Cardiac fibroblast (primary cell): ENCODE data around the gene C20orf141.

Experiments used
- DNase-seq, 2 donors: peaks; one replicate each; pipeline versions ENCODE4 v3.0.0 to v3.0.0-alpha.2; 2010; ENCODE audit warnings: low read depth in 2 of 2
- H3K4me3 ChIP-seq, 2 donors: replicated peaks in 1 of 2; 1 replicate in 1 of 2; 2 replicates in 1 of 2; pipeline ENCODE4 v1.5.1; 2011; ENCODE audit warnings: low read depth in 2 of 2, low read length in 2 of 2, mild to moderate bottlenecking in 2 of 2, moderate library complexity in 1 of 2
- CTCF ChIP-seq: IDR thresholded peaks from one replicate; pipeline ENCODE4 v1.5.1; 2011; ENCODE audit warnings: low read depth, mild to moderate bottlenecking, low read length, inconsistent platforms

C20orf141 gene

DNA sequence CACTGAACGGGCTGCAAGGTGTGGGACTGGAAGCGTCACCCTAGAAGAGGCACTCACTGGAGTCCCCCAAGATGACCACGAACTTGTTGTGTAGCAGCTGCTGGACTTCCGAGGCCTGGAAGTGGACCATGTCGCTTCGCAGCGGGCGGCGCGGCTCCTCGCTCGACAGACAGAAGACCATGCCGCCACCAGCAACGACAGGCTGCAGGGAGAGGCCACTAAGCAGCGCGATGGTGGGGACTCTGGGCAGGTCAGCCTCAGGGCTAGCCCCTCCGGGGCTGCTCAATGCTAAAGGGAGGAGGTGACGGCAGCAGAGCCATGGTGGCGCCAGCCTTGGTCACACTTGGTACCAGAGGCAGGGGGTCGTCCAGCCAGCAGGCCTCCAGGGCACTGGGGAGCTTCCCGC, 24.9 kb downstream of the C20orf141 start:
- DNase-seq = no peak
- peak overlapping the region; percentile 88 to 92 for H3K4me3 ChIP-seq
- TF ChIP-seq CTCF = no peak

DNA sequence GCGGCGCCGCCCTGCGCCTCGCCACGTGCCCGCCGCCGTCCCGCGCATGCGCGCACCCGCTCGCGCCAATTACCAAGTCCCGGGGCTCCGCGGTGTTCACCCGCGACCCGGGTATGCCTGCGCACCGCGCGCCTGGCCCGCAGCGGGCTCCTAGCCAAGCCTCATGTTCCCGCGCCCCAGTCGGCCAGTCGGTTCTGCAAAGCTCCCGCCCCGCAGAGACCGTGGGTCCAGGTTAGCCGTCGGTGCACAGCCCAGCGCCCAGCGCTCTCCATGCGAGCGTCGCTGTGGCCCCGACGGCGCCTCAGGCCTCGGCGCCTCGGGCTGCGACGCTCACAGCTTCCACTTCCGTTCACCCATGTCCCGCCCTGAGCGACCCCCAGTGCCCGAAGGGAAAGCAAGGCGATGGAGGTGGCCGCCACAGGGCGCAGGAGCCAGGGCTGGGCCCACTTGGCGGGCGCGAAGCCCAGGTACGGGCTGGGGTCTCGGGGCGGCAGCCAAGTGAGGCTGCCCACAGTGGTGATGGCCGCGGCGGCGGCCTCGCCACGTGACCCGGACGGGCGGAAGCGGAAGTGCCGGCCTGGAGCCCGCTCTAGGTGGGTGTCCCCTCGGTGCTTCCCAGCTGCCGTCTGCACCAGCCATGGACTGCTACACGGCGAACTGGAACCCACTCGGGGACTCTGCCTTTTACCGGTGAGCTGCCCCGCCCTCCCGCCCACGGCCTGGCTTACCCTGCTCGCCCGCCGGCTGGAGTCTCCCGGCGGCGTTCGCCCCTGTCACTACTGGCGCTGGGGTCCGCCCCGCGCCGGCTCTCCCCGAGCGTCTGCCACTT, 25.6 kb downstream of the C20orf141 start, which contains the start of the genes PCED1A and VPS16:
PCED1A (minus strand) TSS at position 518 of the 829 bp plus-strand sequence. CDS start 743 bp downstream, outside the sequence.
VPS16 (plus strand) TSS at position 608 of the 829 bp plus-strand sequence; CDS start at position 638, 30 bp downstream.
- peak within 1 kb of the TSS; percentile 88 to 92 for H3K4me3 ChIP-seq
- DNase-seq = peak; percentile 86 to 90
- TF ChIP-seq CTCF = no peak

DNA sequence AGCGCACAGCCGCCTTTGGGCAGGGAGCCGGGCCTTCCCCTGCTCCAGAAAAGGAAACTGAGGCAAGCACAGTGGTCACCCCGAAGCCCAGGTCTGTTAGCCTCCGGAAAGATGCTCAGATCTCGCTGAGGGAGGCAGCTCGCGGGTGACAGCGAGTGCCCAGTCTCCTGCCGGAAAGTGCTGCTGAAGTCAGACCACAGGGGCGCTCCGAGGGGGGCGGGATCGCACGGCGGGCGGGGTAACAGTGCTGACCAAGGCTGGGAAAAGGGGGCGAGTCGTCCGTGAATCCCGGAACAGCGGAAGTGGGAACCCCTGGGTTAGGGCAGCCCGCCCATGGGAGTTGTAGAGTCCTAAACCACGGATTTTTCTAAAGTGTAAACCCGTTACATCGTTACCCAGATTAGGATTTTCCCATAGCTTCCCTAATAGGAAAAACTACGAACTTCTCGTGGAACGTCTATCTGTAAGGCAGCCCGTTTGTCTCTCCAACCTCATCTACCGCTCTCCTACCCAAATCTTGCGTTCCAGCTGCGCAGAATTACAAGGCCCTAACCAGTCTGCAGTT, 26.3 kb downstream of the C20orf141 start:
- DNase-seq = peak; percentile 62 to 85
- TF ChIP-seq CTCF = no peak
- H3K4me3 ChIP-seq = peak overlapping the region; percentile 88 to 92

DNA sequence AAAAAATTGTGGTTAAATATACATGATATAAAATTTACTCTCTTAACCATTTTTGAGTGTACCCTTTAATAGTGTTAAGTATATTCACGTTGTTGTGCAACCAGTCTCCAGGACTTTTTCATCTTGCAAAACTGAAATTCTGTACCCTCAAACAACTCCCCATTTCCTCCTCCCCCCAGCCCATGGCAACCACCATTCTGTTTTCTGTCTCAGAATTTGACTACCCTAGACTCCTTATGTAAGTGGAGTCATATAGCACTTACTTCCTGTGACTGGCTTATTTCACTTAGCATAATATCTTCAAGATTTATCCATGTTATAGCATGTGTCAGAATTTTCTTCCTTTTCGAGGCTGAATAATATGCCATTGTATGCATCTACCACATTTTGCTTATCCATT, 30.8 kb downstream of the C20orf141 start:
- DNase-seq = no peak
- H3K4me3 ChIP-seq = no peak overlapping the region
- TF ChIP-seq CTCF = no peak

GRCh38 chr20:2846698-2847097, 31.9 kb downstream of the C20orf141 start:
- no peak for DNase-seq
- no peak overlapping the region for H3K4me3 ChIP-seq
- TF ChIP-seq CTCF = no peak

DNA sequence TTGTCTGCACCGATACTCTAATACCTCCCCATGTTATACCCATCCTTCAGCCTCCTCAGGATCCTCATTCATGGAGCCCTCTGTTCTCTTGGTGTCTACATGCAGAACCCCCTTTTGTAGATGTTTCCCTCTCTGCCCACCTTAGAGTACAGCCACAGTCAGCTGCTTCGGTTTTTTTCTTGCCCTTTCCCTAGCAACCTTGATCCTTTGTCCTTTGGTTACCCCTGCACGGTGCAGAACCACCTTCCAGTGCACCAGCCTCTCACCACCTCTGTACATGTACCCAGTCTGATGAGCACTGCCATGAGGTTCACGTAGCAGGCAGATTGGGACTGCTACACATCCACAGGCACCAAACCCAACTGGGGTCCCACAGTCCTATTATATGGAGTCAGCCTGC, 33.0 kb downstream of the C20orf141 start:
- H3K4me3 ChIP-seq = no peak overlapping the region
- no peak for TF ChIP-seq CTCF

More for the DNA sequence above, 33.0 kb downstream of the C20orf141 start:
- no peak for DNase-seq
